ENCODE results near the gene LRRC1. TPM values are rescaled to one million over a fixed set of nuclear protein-coding genes. Genes with fewer than 3 reads are reported as not detected.
A peak's percentile ranks its signal among the peaks of the same experiment; 100 is the strongest.

Gene LRRC1
- total RNA-seq, 1 experiment from 2014 or later = 10.3 TPM

GRCh38 chr6:53795702-53796450, 1.1 kb downstream of the LRRC1 start:
- H2AK5ac ChIP-seq (ENCODE audit: insufficient read length, low read length) = no peak overlapping the region
- H3K79me1 ChIP-seq (ENCODE audit: insufficient read depth, low read depth, low read length, poor library complexity, severe bottlenecking) = no peaks in the 10 kb centered on the region
- no peaks in the 10 kb centered on the region for H3K36me3 Mint-ChIP-seq (ENCODE audit: insufficient read depth in 1 of 3, low read depth in 3 of 3)
- H2BK5ac ChIP-seq (ENCODE audit: insufficient read length, low read length) = no peak overlapping the region
- peak overlapping the region; percentile 60 for H3K4me2 ChIP-seq (ENCODE audit: insufficient read depth, insufficient read length, low read length)
- peaks cover 28% of the 10 kb centered on the region for H3K27me3 Mint-ChIP-seq (ENCODE audit: low read depth)
- H2BK120ac ChIP-seq (ENCODE audit: low read depth, low read length, poor library complexity, severe bottlenecking) = no peak overlapping the region
- no peaks in the 10 kb centered on the region for H4K20me1 ChIP-seq (ENCODE audit: control insufficient read depth, insufficient read depth, insufficient read length)
- no peak for TF ChIP-seq CTCF (conservative IDR thresholded peaks at IDR 0.05)
- WGBS (ENCODE audit: extremely low coverage, insufficient read length, low lambda C conversion rate) = no CpG with 5 or more reads among the region's 47 CpGs
- H4K8ac ChIP-seq (replicated peaks; ENCODE audit: insufficient read length, low read depth, low read length) = no peak overlapping the region
- H3K9me3 ChIP-seq (ENCODE audit: control insufficient read depth, low read depth, low read length) = no peaks in the 10 kb centered on the region
- H4K5ac ChIP-seq (ENCODE audit: insufficient read length, low read depth, low read length) = no peak overlapping the region
- no peak for DNase-seq
- no peaks in the 10 kb centered on the region for H3K9me3 Mint-ChIP-seq
- H3K27ac ChIP-seq (ENCODE audit: insufficient read length, low read depth, low read length) = no peak overlapping the region
- no peaks in the 10 kb centered on the region; the same call in 1 of the 2 replicates for H3K4me1 ChIP-seq (ENCODE audit: insufficient read depth, low read length)
- no peak overlapping the region for H3K4ac ChIP-seq (ENCODE audit: low read depth, low read length)
- no peak overlapping the region for H3K18ac ChIP-seq (ENCODE audit: insufficient read length, low read depth, low read length)
- H2BK20ac ChIP-seq (ENCODE audit: low read depth, low read length, poor library complexity, severe bottlenecking) = no peak overlapping the region
- no peak overlapping the region for H4K91ac ChIP-seq (ENCODE audit: insufficient read length, low read depth, low read length)
- H3K79me2 ChIP-seq (ENCODE audit: insufficient read depth, low read length) = peaks cover 3% of the 10 kb centered on the region; the same call in 1 of the 2 replicates
- H3K27ac Mint-ChIP-seq = no peak overlapping the region; a peak in 1 of 7 replicates
- no peak overlapping the region for H2BK12ac ChIP-seq (ENCODE audit: insufficient read length, low read depth, low read length)
- H2AFZ ChIP-seq (ENCODE audit: low read length) = no peak overlapping the region
- no peak overlapping the region for H2BK15ac ChIP-seq (ENCODE audit: low read depth, low read length)
- no peak overlapping the region for H3K23ac ChIP-seq (ENCODE audit: insufficient read length, low read depth, low read length)
- H3K23me2 ChIP-seq (ENCODE audit: insufficient read length, low read depth, low read length, poor library complexity, severe bottlenecking) = peaks cover 22% of the 10 kb centered on the region
- H3K27me3 ChIP-seq (ENCODE audit: insufficient read depth, low read length) = no peaks in the 10 kb centered on the region; the same call in 1 of the 2 replicates
- H3K9ac ChIP-seq (ENCODE audit: extremely low read depth, insufficient read length, low read length) = peak overlapping the region; percentile 16
- peak overlapping the region; percentile 93 to 98 for H3K4me3 Mint-ChIP-seq
- no peak overlapping the region for H3K56ac ChIP-seq (ENCODE audit: insufficient read length, low read depth, low read length)
- H3K14ac ChIP-seq (ENCODE audit: insufficient read depth, low read length) = peak overlapping the region; percentile 18; the same call in 1 of the 2 replicates
- no peak overlapping the region for H3T11ph ChIP-seq (ENCODE audit: low read length)
- peaks cover 20 to 26% of the 10 kb centered on the region in 2 experiments for H3K4me1 Mint-ChIP-seq

All from H9 (cell line).